Mucosa of stomach (tissue), 1 donor: ENCODE results near the gene IGSF5.

ENCODE experiments used
- H3K27me3 ChIP-seq: one replicate; pipeline ENCODE4 v1.7.0; 2013; ENCODE audit warnings: mild to moderate bottlenecking, low read length; ENCODE audit not compliant: control insufficient read depth, insufficient read depth
- H3K36me3 ChIP-seq: one replicate; pipeline ENCODE4 v1.7.0; 2013; ENCODE audit warnings: low read length; ENCODE audit not compliant: control insufficient read depth, insufficient read depth
- H3K4me1 ChIP-seq: one replicate; pipeline ENCODE4 v1.7.0; 2013; ENCODE audit warnings: mild to moderate bottlenecking, low read length; ENCODE audit not compliant: control insufficient read depth, insufficient read depth
- H3K4me3 ChIP-seq: one replicate; pipeline ENCODE4 v1.7.0; 2013; ENCODE audit warnings: low read length
- H3K9ac ChIP-seq: one replicate; pipeline ENCODE4 v1.7.0; 2013; ENCODE audit warnings: mild to moderate bottlenecking, low read length, moderate library complexity
- H3K9me3 ChIP-seq: one replicate; pipeline ENCODE4 v1.7.0; 2013; ENCODE audit warnings: mild to moderate bottlenecking, low read length, moderate library complexity; ENCODE audit not compliant: control insufficient read depth
- donor health status: Pancreatic carcinoma.

IGSF5 gene

DNA sequence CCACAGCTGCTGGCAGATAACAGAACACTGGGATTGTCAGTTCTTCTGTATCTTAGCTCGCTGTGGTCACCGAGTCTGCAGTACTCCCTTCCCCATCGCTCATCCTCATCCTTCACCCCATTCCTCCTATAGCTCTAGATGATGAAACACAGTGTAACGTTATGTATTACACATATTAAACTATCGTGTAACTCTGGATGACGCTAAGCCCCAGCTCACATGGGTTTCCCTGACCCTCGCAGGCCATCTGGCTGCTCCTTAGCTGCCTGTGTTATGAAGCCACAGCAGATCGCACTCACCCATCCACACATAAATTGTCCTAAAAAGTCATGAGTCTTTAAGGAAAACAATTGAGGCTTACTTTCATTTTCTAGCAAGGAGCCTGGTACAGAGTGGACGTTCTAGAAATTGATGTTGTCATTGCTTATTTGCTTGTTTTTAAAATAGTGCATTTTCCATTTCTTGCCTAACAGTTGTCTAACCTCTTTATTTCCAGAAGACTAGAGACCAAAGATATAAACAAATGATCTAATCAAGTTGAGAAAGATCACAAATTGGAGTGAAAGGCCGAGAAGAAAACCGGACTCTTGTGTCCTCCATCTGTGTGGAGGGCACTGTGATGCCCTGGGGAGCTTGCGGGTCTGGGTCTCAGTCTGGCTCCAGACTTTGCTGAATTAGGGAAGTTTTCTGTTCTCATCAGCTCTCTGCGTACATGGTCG is 97.9 kb downstream of the IGSF5 start:
- H3K4me3 ChIP-seq: no peak overlapping the region
- no peaks in the 10 kb centered on the region for H3K27me3 ChIP-seq
- no peak overlapping the region for H3K9ac ChIP-seq
- no peaks in the 10 kb centered on the region for H3K4me1 ChIP-seq
- H3K9me3 ChIP-seq: no peaks in the 10 kb centered on the region
- H3K36me3 ChIP-seq: no peaks in the 10 kb centered on the region

DNA sequence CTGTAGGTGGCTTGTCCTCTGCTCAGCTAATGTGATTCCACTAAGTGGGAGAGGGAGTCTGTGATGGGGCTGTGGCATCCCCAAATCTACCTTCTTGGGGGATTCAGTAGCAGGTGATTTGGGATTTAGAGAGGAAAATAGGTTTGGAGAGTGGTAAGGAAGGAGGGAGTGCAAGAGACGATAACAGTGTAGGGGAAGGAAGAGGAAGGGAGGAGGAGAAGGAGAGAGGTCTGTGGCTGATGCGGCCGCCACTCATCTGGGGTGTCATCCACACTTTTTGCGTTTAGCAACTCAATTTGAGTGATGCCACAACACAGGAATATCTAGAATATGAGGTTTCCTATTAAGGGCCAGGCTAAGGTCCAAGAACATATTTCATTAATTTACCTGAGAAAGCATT is 98.5 kb downstream of the IGSF5 start:
- Histone ChIP-seq H3K9me3 (no peaks in the 10 kb centered on the region), H3K27me3 (no peaks in the 10 kb centered on the region), H3K36me3 (no peaks in the 10 kb centered on the region), H3K4me1 (no peaks in the 10 kb centered on the region), H3K4me3 (no peak overlapping the region), H3K9ac (no peak overlapping the region)

GRCh38 chr21:39843916-39844315 is 98.9 kb downstream of the IGSF5 start:
- H3K9ac ChIP-seq: no peak overlapping the region

DNA sequence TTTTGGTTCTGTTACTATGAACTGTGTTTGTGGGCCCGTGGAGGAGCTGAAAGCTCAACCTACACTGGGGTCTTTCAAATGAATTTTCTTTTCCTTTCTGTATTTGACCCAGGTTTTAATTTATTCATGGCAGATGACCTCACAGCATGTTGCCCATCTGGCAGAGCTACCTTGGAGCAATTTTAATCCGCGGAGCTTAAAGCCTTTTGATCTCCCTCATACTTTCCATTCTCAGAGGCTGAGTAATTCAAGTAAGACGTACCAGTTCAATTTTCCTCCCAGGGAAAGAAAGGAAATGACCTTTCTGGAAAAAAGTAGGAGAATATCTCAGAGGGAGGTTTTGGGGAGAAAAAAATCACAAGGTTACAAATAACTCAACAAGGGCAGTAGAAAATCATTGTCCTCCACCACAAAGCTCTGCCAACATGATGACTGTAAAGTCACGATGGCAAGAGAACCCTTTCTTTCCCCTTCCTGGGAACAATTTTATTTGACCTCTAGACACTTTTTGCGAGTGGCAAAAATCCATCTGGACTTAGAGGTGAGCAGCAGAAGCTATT is 100.7 kb downstream of the IGSF5 start:
- Histone ChIP-seq H3K9me3 (no peaks in the 10 kb centered on the region), H3K27me3 (no peaks in the 10 kb centered on the region), H3K4me3 (no peak overlapping the region), H3K36me3 (no peaks in the 10 kb centered on the region), H3K4me1 (no peaks in the 10 kb centered on the region), H3K9ac (no peak overlapping the region)

More at GRCh38 chr21:39843916-39844315, 98.9 kb downstream of the IGSF5 start:
- H3K36me3 ChIP-seq: no peaks in the 10 kb centered on the region
- no peaks in the 10 kb centered on the region for H3K9me3 ChIP-seq
- no peaks in the 10 kb centered on the region for H3K27me3 ChIP-seq
- H3K4me1 ChIP-seq: no peaks in the 10 kb centered on the region
- H3K4me3 ChIP-seq: no peak overlapping the region

GRCh38 chr21:39847877-39848276 is 102.9 kb downstream of the IGSF5 start:
- H3K4me3 ChIP-seq: no peak overlapping the region
- no peaks in the 10 kb centered on the region for H3K27me3 ChIP-seq
- H3K36me3 ChIP-seq: no peaks in the 10 kb centered on the region
- H3K9me3 ChIP-seq: no peaks in the 10 kb centered on the region
- H3K9ac ChIP-seq: no peak overlapping the region
- H3K4me1 ChIP-seq: peaks cover 6% of the 10 kb centered on the region

DNA sequence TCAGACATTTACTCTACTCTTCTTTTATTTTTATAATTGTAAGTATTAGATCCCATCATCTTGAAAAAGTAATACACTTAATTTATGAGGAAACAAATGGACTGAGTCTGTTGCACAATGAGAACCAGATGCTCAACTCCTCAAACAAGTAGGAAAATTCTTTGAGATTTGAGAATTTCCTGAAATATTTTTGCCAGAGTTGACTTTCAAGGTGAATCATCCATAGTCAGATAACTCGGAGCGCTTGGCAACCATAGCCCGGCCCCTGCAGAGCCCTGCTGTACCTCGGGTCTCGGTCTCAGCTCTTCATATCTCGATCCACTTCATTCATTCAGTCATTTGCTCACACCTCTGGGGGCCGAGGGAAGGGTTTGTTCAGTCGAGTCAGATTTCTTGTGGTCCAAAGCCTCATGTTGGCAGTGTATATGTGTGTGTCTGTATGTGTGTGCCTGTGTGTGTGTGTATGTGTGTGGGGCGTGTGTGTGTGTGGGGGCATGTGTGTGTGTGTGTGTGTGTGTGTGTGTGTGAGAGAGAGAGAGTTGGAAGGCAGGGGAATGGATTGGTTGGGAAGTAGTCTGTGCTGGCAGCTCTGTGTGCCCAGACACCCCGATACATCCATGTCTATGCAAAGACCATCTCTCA is 104.2 kb downstream of the IGSF5 start:
- Histone ChIP-seq H3K27me3 (no peaks in the 10 kb centered on the region), H3K4me1 (peaks cover 6% of the 10 kb centered on the region), H3K4me3 (no peak overlapping the region)

GRCh38 chr21:39850333-39850732 is 105.3 kb downstream of the IGSF5 start:
- Histone ChIP-seq H3K27me3 (no peaks in the 10 kb centered on the region), H3K9me3 (no peaks in the 10 kb centered on the region), H3K4me3 (no peak overlapping the region), H3K9ac (no peak overlapping the region), H3K36me3 (no peaks in the 10 kb centered on the region), H3K4me1 (peaks cover 6% of the 10 kb centered on the region)

More for the DNA sequence above, 104.2 kb downstream of the IGSF5 start:
- Histone ChIP-seq H3K9ac (no peak overlapping the region), H3K9me3 (no peaks in the 10 kb centered on the region), H3K36me3 (no peaks in the 10 kb centered on the region)

- H3K9ac ChIP-seq: no peak overlapping the region
- H3K4me1 ChIP-seq: peaks cover 6% of the 10 kb centered on the region
- H3K4me3 ChIP-seq: no peak overlapping the region
- no peaks in the 10 kb centered on the region for H3K9me3 ChIP-seq
- no peaks in the 10 kb centered on the region for H3K36me3 ChIP-seq
- H3K27me3 ChIP-seq: no peaks in the 10 kb centered on the region
Observed at GRCh38 chr21:39851002-39851618, 106.1 kb downstream of the IGSF5 start.
